Sciatic nerve (tissue), 2 donors: ENCODE measurements around the gene THAP7. TPM values are rescaled to one million over a fixed set of nuclear protein-coding genes. Genes with fewer than 3 reads are reported as not detected.

Experiments used
- ATAC-seq: fragments of 200-7000 bp; cut with Tn5 transposase; one replicate; pipeline ENCODE4 v1.9.1; 2020; ENCODE audit warnings: mild to moderate bottlenecking, moderate library complexity
- DNase-seq: peaks from one replicate; pipeline ENCODE4 v3.0.0-alpha.2; 2020; ENCODE audit warnings: low spot score
- intact Hi-C: fragments of 100-400 bp; cut with DNase I; formaldehyde crosslinking; loops from one replicate; pipeline ENCODE4 v1.14.2; 2022
- total RNA-seq: library from RNA; stranded (reverse); fragmentation: NEBNext Ultra II Directional; extraction: Animal tissue kit (Norgen Biotek cat#: 25700); gene quantifications from one replicate; pipeline ENCODE4 v1.2.1, GENCODE V29; 2021
- donor health status: DM: no; HTN: no; CAD: no.
- donor health status: DM: no; HTN: no; CAD: no.

The THAP7 gene
- total RNA-seq, 1 donor from 2014 or later, result 21.9 TPM

GRCh38 chr22:21032037-21032867 is 30.3 kb upstream of the THAP7 start, which contains the start of gene SLC7A4:
Gene SLC7A4 (minus strand): TSS chr22:21032561. CDS start chr22:21031812, 749 bp downstream.
- DNase-seq, result no peak
- intact Hi-C loops, result no loop called here
- ATAC-seq, result peak; percentile 64

GRCh38 chr22:21031545-21032036 is 29.7 kb upstream of the THAP7 start:
- ATAC-seq (no peak), DNase-seq (no peak)
- intact Hi-C loops, result no loop called here

GRCh38 chr22:21030621-21031544 is 29.0 kb upstream of the THAP7 start:
- intact Hi-C loops, result no loop called here
- ATAC-seq, result no peak
- DNase-seq, result no peak

- intact Hi-C loops, result no loop called here
- no peak for ATAC-seq
- DNase-seq, result no peak
Measured at GRCh38 chr22:21030032-21030431, 28.1 kb upstream of the THAP7 start.

GRCh38 chr22:21029486-21030025 is 27.6 kb upstream of the THAP7 start:
- DNase-seq, result no peak
- no peak for ATAC-seq
- intact Hi-C loops, result no loop called here

GRCh38 chr22:21028277-21029251 is 26.6 kb upstream of the THAP7 start:
- ATAC-seq (no peak), DNase-seq (no peak)
- intact Hi-C loops, result no loop called here

- intact Hi-C loops, result no loop called here
- ATAC-seq, result no peak
- no peak for DNase-seq
Measured at GRCh38 chr22:21026783-21027692, 25.1 kb upstream of the THAP7 start.

GRCh38 chr22:21025763-21026755 is 24.1 kb upstream of the THAP7 start:
- ATAC-seq, result no peak
- intact Hi-C loops, result no loop called here
- DNase-seq, result no peak

- ATAC-seq (no peak), DNase-seq (no peak)
- intact Hi-C loops, result no loop called here
Measured at GRCh38 chr22:21025266-21025665, 23.3 kb upstream of the THAP7 start.

GRCh38 chr22:21022955-21023614 is 21.2 kb upstream of the THAP7 start:
- DNase-seq (no peak), ATAC-seq (no peak)
- intact Hi-C loops, result no loop called here

GRCh38 chr22:21022507-21022906 is 20.6 kb upstream of the THAP7 start:
- ATAC-seq (no peak), DNase-seq (no peak)
- intact Hi-C loops, result no loop called here

GRCh38 chr22:21020802-21021429 is 19.0 kb upstream of the THAP7 start:
- intact Hi-C loops, result no loop called here
- ATAC-seq, result no peak

GRCh38 chr22:21018314-21018713 is 16.4 kb upstream of the THAP7 start:
- DNase-seq (no peak), ATAC-seq (no peak)
- intact Hi-C loops, result no loop called here

More at GRCh38 chr22:21020802-21021429, 19.0 kb upstream of the THAP7 start:
- DNase-seq, result no peak

GRCh38 chr22:21016644-21017420 is 14.9 kb upstream of the THAP7 start:
- DNase-seq, result no peak
- ATAC-seq, result no peak
- intact Hi-C loops, result no loop called here
